ENCODE results near the gene DAD1.
"Not testable (repeated sequence)": the region's sequence is repeated elsewhere in the genome, so short reads cannot be mapped to it uniquely, and the experiment has no call there.

Gene DAD1

DNA sequence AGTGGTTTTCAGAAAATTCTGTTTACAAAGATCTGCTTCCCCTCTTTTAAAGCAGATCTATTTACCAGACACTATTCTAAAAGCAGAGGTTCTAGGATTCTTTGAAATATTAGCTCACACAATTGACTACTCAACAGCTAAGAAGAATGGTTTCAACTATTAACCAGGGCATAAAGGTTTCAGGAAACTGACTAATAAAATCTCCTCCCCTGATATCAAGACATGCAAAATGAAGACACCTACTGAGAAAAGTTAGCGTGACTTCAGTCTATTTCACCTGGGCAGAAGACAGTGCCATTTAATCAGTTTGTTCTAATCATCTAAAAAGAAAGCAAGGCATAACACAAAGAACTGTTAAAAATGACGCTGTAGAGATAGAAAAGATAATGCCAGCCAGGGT, 22.2 kb downstream of the DAD1 start:
- no peak for TF ChIP-seq CTCF (IDR thresholded peaks at IDR 0.05; ENCODE audit: extremely low read depth, missing control alignments)
- DNase-seq (ENCODE audit: low spot score): no peak

DNA sequence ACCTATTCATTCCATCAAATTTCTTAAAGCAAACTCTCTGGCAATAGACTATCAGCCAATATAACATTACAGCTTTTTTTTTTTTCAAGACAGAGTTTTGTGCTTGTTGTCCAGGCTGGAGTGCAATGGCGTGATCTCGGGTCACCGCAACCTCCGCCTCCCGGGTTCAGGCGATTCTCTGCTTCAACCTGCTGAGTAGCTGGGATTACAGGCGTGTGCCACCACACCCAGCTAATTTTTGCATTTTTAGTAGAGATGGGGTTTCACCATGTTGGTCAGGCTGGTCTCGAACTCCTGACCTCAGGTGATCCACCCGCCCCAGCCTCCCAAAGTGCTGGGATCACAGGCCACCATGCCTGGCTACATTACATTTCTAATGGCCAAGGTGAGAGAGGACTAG, 22.8 kb downstream of the DAD1 start:
- DNase-seq (ENCODE audit: low spot score): not testable (repeated sequence)

- no peak for TF ChIP-seq CTCF (IDR thresholded peaks at IDR 0.05; ENCODE audit: extremely low read depth, missing control alignments)
- DNase-seq (ENCODE audit: low spot score): no peak
These were observed 23.6 kb downstream of the DAD1 start for GRCh38 chr14:22565391-22565945.

GRCh38 chr14:22564463-22564862, 24.6 kb downstream of the DAD1 start:
- TF ChIP-seq CTCF (IDR thresholded peaks at IDR 0.05; ENCODE audit: extremely low read depth, missing control alignments): no peak
- DNase-seq (ENCODE audit: low spot score): no peak

- DNase-seq (ENCODE audit: low spot score): no peak
- TF ChIP-seq CTCF (IDR thresholded peaks at IDR 0.05; ENCODE audit: extremely low read depth, missing control alignments): no peak
These were observed 25.0 kb downstream of the DAD1 start for GRCh38 chr14:22563987-22564386.

DNA sequence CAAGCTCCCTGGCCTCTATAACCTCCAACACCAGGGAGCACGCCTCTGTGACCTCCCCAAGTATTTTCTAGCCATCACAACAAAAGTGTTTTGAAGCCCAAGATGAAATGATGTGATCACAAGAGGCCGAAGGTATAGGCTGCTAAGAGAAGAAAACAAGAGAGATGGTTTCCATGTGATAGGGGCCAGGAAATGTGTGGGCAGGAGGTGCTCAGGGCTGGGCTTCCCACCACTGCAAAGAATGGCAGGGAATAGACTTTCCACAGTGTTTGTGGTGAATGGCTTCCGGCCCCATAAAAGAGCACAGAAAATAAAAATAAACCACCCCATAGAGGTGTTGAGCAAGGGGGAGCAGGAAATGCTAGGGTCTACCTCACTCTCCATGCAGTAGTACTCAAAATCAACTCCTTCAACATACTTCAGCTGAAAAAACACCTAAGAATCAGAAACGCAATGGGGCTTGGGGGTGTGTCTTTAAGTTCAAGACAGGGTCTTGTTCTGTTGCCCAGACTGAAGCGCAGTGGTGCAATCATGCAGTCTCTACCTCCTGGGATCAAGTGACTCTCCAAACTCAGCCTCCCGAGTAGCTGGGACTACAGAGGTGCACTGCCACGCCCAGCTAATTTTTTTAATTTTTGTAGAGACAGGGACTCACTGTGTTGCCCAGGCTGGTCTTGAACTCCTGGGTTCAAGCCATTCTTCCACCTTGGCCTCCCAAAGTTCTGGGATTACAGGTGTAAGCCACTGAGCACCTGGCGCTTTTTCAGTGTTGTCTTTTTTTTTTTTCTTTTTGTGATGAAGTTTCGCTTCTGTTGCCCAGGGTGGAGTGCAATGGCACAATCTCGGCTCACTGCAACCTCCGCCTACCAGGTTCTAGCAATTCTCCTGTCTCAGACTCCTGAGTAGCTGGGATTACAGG, 27.1 kb downstream of the DAD1 start:
- peak; percentile 39 for DNase-seq (ENCODE audit: low spot score)
- no peak for TF ChIP-seq CTCF (IDR thresholded peaks at IDR 0.05; ENCODE audit: extremely low read depth, missing control alignments)

DNA sequence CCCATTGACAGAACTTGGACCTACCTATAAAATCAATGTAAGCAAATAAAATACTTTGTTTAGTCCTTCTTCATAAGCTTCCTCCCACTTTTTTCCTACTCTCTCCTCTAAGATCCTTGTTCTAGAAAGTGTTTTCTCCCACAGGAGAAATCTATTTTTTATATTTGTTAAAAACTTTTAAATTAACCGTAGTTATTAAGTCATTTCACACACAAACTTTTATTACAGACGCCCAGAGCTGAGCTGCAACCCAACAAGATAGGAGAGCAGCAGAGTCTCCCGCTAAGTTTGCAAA, 27.7 kb downstream of the DAD1 start:
- no peak for DNase-seq (ENCODE audit: low spot score)
- no peak for TF ChIP-seq CTCF (IDR thresholded peaks at IDR 0.05; ENCODE audit: extremely low read depth, missing control alignments)

All from GM20000 (cell line).